Heart left ventricle (tissue), 16 donors: ENCODE results near the gene PTX4. TPM values are rescaled to one million over a fixed set of nuclear protein-coding genes. Genes with fewer than 3 reads are reported as not detected.

Experiments
- ATAC-seq, 4 donors: fragments of 200-7000 bp; cut with Tn5 transposase; one replicate each; pipeline ENCODE4 v1.9.1; 2020 to 2022; ENCODE audit warnings: moderate library complexity in 4 of 4, mild to moderate bottlenecking in 3 of 4, moderate number of reproducible peaks in 1 of 4
- DNase-seq, 5 donors: peaks; one replicate each; pipeline ENCODE4 v3.0.0-alpha.2; 2020
- H3K27ac ChIP-seq, 12 donors: fragments of 200-600 bp; sonication (generic) in 4 of 12; one replicate each; pipeline versions ENCODE4 v1.5.0 to v1.8.0; 2016 to 2022; ENCODE audit warnings: mild to moderate bottlenecking in 2 of 12
- H3K27me3 ChIP-seq, 9 donors: fragments of 200-600 bp; sonication (generic) in 2 of 9; one replicate each; pipeline versions ENCODE4 v1.5.1 to v1.8.0; 2016 to 2022; ENCODE audit warnings: mild to moderate bottlenecking in 3 of 9
- H3K36me3 ChIP-seq, 9 donors: fragments of 200-600 bp; sonication (generic) in 2 of 9; one replicate each; pipeline versions ENCODE4 v1.5.0 to v1.8.0; 2018 to 2022; ENCODE audit warnings: mild to moderate bottlenecking in 2 of 9
- H3K4me1 ChIP-seq, 12 donors: fragments of 200-600 bp; sonication (generic) in 4 of 12; one replicate each; pipeline versions ENCODE4 v1.5.0 to v1.8.0; 2016 to 2022; ENCODE audit warnings: mild to moderate bottlenecking in 3 of 12
- H3K4me3 ChIP-seq, 12 donors: fragments of 200-600 bp; sonication (generic) in 4 of 12; one replicate each; pipeline versions ENCODE4 v1.5.0 to v1.8.0; 2017 to 2022; ENCODE audit warnings: mild to moderate bottlenecking in 9 of 12, moderate library complexity in 4 of 12
- H3K9me3 ChIP-seq, 12 donors: fragments of 200-600 bp; sonication (generic) in 4 of 12; one replicate each; pipeline versions ENCODE4 v1.5.0 to v1.8.0; 2016 to 2022; ENCODE audit warnings: mild to moderate bottlenecking in 1 of 12
- POLR2A ChIP-seq, 2 donors: fragments of 450-650 bp; IDR thresholded peaks; one replicate each; pipeline ENCODE4 v1.6.1; 2017; ENCODE audit warnings: antibody characterized with exemption in 2 of 2, mild to moderate bottlenecking in 2 of 2, moderate library complexity in 2 of 2
- WGBS, 4 donors: extraction: QIAGEN DNeasy Blood & Tissue Kit in 2 of 4; methylation state at CpG; one replicate each; pipeline versions ENCODE4 v1.1.5 to v1.1.7; 2013 to 2018; 5-methylcytosine and 5-hydroxymethylcytosine counted together
- intact Hi-C, 10 donors: fragments of 100-400 bp; cut with DNase I; formaldehyde crosslinking; loops; one replicate each; pipeline versions ENCODE4 v1.11.1 to v1.14.2; 2022
- polyA plus RNA-seq, 2 donors: library from polyadenylated mRNA; stranded (reverse); fragments of 200-250 nt; gene quantifications; one replicate each; pipeline ENCODE4 v1.2.3, GENCODE V29; 2013
- total RNA-seq, 9 donors: library from RNA; depleted of rRNA in 2 of 9; stranded (reverse); fragments of >200 nt in 2 of 9; fragmentation: NEBNext Ultra II Directional in 3 of 9; extraction: Animal tissue kit (Norgen Biotek cat#: 25700) in 3 of 9; gene quantifications; one replicate each; pipeline versions ENCODE4 v1.1.0 to v1.2.4, GENCODE V29; 2016 to 2023
- TF ChIP-seq, protein P1 (sequence below), 12 donors: fragments of 200-600 bp; sonication (generic) in 4 of 12; IDR thresholded peaks; one replicate each; pipeline versions ENCODE4 v1.5.0 to v1.8.0; 2018 to 2022; ENCODE audit warnings: antibody characterized with exemption in 12 of 12, mild to moderate bottlenecking in 5 of 12
- donor health status: ischemic (EF 13 %, LVEDD 7.1; RV severe dilation, severe dysfunction).
- donor health status: healthy with polysubstance abuse.
- donor health status: DM: no; HTN: yes; CAD: no.
- donor health status: DM: no; HTN: no; CAD: no.
- donor health status: ischemic (EF 25% LVEDD 6.9; RV normal size, moderate dysfunction).
- donor health status: ischemic (EF 25% LVEDD 5.7; RV mildly dilated, moderate dysfunction).
- donor health status: healthy.
- donor health status: DM: yes; HTN: yes; CAD: no.
- donor health status: ischemic (EF 35%, LVEDD 5.7; RV mildly dilated, moderate dysfunction).
- donor health status: nonischemic (EF 11% LVEDD 7.7; RV severe dilation, severe dysfunction).
- donor health status: DM: yes; HTN: yes; CAD: no.
- donor health status: PGD.
- donor health status: ischemic (EF 29% LVEDD 5.4; RV normal size, mild dysfunction).
- donor health status: nonischemic (EF 23%, LVEDD 6.1; RV moderate dilation, normal function).

Gene PTX4
- total and polyA plus RNA-seq, 11 donors = 0.04 to 0.23 (median 0.20) TPM; not detected in 8

DNA sequence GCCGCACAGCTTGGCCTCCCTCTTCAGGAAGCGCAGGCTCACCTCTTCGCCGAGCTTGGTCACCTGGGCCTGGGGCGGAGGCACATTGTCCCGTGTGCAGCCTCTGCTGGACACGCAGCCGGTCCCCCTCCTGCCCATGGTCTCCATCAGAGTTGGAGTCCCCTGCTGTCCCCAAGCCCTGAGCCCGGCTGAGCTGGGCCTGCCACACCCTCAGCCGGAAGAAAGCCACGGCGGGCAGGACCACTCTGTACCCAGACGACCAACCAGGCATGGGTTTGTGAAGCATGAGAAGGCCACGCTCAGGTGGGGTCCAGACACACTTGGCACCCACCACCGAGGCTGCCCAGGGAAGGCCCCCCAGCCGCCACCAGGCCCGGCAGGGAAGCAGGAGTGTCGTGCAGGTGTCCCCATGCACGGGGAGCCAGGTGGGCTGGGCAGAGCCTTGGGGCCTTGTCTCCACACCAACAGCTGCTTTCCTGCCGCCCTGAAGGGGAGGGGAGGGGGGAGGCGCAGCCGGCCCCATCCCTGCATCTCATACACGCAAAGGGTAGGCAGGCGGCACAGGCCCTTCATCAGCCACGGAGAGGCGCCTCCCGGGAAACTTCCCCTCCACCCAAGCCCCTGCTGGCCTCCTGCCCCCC is 49.6 kb downstream of the PTX4 start:
- Histone ChIP-seq H3K4me3 (no peak overlapping the region), H3K9me3 (no peaks in the 10 kb centered on the region), H3K4me1 (no peaks in the 10 kb centered on the region), H3K27ac (no peak overlapping the region), H3K36me3 (no peaks in the 10 kb centered on the region), H3K27me3 (no peaks in the 10 kb centered on the region)
- no peak for ATAC-seq
- TF ChIP-seq POLR2A (IDR thresholded peaks at IDR 0.05) = no peak
- intact Hi-C loops = no loop called here
- DNase-seq = no peak
- 76 to 87% (median 81%) methylated on average over 13 to 27 of the region's 27 CpGs for whole genome bisulfite sequencing, 4 donors

DNA sequence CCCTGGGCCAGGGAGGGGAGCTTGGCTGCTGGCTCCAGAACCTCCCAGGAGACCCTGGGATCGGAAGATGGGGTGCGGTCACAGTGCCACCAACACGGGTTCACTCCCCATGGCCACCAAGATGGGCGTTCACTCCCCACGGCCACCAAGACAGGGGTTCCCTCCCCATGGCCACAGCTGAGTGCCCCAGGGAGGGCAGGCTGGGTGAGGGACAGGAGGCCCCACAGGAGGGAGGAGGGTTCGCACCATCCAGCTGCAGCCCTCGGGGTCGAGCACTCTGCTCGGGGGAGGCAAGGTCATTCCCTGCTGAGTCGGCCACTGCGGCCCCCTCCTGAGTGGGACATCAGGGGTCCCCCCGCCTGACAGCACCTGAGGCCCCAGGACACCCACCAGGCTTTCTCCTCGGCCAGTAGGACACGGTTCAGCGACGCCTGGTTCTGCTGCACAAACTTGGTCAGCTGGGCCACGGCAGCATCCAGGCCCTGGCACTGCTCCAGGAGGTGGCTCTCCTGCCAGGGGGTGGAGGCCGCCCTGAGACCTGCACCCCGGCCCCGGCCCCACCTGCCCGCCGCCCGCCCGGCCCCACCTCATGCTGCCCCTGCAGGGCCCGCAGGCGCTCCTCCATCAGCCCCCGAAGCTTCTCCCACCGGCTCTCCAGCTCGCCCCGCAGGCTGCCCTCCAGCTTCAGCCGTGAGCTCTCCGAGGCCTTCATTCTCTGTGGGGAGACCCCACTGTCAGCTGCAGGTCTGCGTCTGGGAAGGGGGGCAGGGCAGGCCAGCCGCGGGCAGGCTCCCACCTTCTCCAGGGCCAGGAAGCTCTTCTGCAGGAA is 50.3 kb downstream of the PTX4 start:
- no peak for DNase-seq
- no peaks in the 10 kb centered on the region for H3K9me3 ChIP-seq
- no peak for TF ChIP-seq POLR2A (IDR thresholded peaks at IDR 0.05)
- TF ChIP-seq, protein P1, sequence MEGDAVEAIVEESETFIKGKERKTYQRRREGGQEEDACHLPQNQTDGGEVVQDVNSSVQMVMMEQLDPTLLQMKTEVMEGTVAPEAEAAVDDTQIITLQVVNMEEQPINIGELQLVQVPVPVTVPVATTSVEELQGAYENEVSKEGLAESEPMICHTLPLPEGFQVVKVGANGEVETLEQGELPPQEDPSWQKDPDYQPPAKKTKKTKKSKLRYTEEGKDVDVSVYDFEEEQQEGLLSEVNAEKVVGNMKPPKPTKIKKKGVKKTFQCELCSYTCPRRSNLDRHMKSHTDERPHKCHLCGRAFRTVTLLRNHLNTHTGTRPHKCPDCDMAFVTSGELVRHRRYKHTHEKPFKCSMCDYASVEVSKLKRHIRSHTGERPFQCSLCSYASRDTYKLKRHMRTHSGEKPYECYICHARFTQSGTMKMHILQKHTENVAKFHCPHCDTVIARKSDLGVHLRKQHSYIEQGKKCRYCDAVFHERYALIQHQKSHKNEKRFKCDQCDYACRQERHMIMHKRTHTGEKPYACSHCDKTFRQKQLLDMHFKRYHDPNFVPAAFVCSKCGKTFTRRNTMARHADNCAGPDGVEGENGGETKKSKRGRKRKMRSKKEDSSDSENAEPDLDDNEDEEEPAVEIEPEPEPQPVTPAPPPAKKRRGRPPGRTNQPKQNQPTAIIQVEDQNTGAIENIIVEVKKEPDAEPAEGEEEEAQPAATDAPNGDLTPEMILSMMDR (IDR thresholded peaks at IDR 0.05) = no peak
- no peak overlapping the region for H3K27ac ChIP-seq
- intact Hi-C loops = no loop called here
- H3K4me3 ChIP-seq = no peak overlapping the region
- H3K36me3 ChIP-seq = no peaks in the 10 kb centered on the region
- peaks cover 0 to under 1% (median 0%) of the 10 kb centered on the region in 12 donors for H3K4me1 ChIP-seq
- no peak for ATAC-seq
- 81 to 85% (median 82%) methylated on average over 10 to 35 of the region's 35 CpGs for WGBS, 4 donors
- H3K27me3 ChIP-seq = no peaks in the 10 kb centered on the region

DNA sequence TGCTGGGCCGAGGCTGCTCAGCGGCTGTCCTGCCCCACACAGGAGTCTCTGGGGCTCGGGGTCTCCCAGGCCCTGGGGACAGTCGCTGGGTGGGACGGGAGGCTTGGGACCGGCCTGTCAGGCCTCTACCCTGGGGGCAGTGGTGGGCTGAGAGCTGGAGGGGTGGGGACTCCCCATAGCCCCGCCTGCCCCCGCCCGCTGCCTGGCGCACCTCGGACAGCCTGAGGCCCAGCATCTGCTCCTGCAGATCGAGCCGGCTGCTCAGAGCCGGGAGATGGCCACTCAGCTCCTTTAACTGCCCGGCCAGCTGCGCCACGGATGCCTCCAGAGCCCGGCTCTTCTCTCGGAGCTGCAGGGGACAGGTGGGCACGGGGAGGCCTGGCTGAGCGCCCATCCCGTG is 51.1 kb downstream of the PTX4 start:
- no peak for TF ChIP-seq POLR2A (IDR thresholded peaks at IDR 0.05)
- TF ChIP-seq, protein P1 (IDR thresholded peaks at IDR 0.05) = no peak
- Histone ChIP-seq H3K36me3 (no peaks in the 10 kb centered on the region), H3K27me3 (no peaks in the 10 kb centered on the region), H3K9me3 (no peaks in the 10 kb centered on the region), H3K27ac (no peak overlapping the region), H3K4me3 (no peak overlapping the region), H3K4me1 (peaks cover 0 to 7% (median 0%) of the 10 kb centered on the region in 12 donors)
- DNase-seq (no peak), ATAC-seq (no peak)
- intact Hi-C loops = no loop called here
- 83 to 92% (median 86%) methylated on average over 3 to 22 of the region's 22 CpGs for WGBS, 4 donors

DNA sequence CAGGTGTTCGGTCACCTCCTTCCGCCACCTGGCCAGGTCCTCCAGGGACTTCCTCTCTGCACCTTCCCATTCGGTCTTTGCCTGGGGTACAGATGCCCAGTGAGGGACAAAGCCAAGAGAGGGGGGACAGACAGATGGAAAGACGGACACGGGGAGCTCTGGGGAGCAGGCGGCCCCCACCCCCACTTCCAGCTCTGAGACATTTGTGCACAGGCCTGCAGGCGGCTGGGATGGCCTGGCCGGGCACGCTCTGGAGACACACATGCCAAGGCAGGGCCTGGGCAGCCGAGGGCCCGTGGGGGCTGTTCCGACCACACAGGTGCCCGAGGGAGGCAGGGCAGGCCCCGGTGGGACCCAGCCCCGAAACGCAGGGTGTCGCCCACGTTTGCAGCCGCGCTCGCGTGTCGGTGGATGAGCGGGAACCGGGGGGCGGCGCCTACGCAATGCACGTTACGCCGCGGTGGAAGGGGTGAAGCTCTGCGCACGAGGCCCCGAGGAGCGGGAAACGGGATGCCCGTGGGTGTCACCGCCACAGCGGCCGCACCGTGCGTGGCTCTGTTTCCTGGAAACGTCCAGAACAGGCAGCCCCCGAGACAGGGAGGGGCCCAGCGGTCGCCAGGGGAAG is 51.9 kb downstream of the PTX4 start:
- peaks cover 0 to 7% (median 0%) of the 10 kb centered on the region in 12 donors for H3K4me1 ChIP-seq
- no peak for ATAC-seq
- WGBS, 4 donors = 81 to 88% (median 84%) methylated on average over 22 to 47 of the region's 47 CpGs
- H3K36me3 ChIP-seq = no peaks in the 10 kb centered on the region
- no peak overlapping the region for H3K27ac ChIP-seq
- no peak for DNase-seq
- no peaks in the 10 kb centered on the region for H3K27me3 ChIP-seq
- no peaks in the 10 kb centered on the region for H3K9me3 ChIP-seq
- intact Hi-C loops = no loop called here
- no peak overlapping the region for H3K4me3 ChIP-seq
- TF ChIP-seq, protein P1 (IDR thresholded peaks at IDR 0.05) = no peak
- TF ChIP-seq POLR2A (IDR thresholded peaks at IDR 0.05) = no peak
